Measurements from ENCODE around the gene STX18.

GRCh38 chr4:4499438-4500123, 42.3 kb downstream of the STX18 start:
- no peak for TF ChIP-seq TAF1 (IDR thresholded peaks at IDR 0.05; ENCODE audit: low read depth, low read length)
- TF ChIP-seq POLR2A (IDR thresholded peaks at IDR 0.05; ENCODE audit: low read depth, low read length), result no peak
- TF ChIP-seq POLR2AphosphoS5 (IDR thresholded peaks at IDR 0.05; ENCODE audit: low read depth, low read length), result no peak
- TF ChIP-seq PAX5 (IDR thresholded peaks at IDR 0.05; ENCODE audit: insufficient read depth, low read length, severe bottlenecking), result no peak
